ENCODE measurements around the gene SNTB2. TPM values are rescaled to one million over a fixed set of nuclear protein-coding genes. Genes with fewer than 3 reads are reported as not detected.

The SNTB2 gene
- total and polyA plus RNA-seq, 9 of the 15 experiments (the other 6 are each of a cell fraction or from before 2014, with no cell fraction given) = 1.2 to 13.7 (median 5.7) TPM

DNA sequence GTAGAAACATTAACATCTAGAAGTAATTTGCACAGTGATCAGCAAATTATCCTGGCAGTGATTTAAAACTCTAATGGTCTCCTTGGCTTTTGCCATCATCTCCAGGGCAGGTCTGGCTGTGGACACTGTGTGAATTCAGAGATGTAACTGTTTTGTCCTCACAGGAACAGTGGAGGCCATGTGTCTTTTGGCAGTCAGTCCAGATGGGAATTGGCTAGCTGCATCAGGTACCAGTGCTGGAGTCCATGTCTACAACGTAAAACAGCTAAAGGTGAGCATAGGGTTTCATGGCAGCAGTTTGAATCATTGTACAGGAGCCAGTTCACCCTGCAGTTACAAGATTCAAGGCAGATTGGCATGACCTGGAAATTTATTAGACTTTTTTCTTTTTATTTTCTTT is 26.8 kb upstream of the SNTB2 start (continued):
- TF ChIP-seq, protein P1, sequence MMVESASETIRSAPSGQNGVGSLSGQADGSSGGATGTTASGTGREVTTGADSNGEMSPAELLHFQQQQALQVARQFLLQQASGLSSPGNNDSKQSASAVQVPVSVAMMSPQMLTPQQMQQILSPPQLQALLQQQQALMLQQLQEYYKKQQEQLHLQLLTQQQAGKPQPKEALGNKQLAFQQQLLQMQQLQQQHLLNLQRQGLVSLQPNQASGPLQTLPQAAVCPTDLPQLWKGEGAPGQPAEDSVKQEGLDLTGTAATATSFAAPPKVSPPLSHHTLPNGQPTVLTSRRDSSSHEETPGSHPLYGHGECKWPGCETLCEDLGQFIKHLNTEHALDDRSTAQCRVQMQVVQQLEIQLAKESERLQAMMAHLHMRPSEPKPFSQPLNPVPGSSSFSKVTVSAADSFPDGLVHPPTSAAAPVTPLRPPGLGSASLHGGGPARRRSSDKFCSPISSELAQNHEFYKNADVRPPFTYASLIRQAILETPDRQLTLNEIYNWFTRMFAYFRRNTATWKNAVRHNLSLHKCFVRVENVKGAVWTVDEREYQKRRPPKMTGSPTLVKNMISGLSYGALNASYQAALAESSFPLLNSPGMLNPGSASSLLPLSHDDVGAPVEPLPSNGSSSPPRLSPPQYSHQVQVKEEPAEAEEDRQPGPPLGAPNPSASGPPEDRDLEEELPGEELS (CRISPR knock-in tag; IDR thresholded peaks at IDR 0.05; ENCODE audit: borderline replicate concordance) = no peak

DNA sequence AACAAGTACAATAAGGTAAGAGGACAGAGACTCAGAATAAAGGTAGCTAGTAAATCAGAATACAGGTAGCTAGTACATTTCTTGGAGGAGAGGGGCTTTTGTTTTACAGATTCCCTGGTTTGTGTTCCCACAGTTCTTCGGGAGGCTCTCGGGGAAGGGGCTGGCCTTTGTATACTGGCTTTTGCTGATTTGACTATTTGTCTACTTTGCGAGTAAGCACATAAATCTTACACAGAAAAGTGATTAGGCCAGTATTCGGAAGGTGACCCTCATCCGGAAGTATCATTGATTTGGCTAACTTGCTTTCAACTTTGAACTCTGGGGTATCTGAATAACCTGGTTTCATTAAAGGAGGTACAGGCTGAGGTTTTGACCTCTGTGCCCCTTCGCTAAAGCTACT is 21.4 kb upstream of the SNTB2 start:
- DNase-seq (ENCODE audit: extremely low read depth in 1 of 4, low spot score in 3 of 4) (no peak), FAIRE-seq (no peak), ATAC-seq (no peak)
- Histone ChIP-seq H3K4me3 (no peak overlapping the region), H3K4me2 (ENCODE audit: insufficient read depth, low read length) (no peak overlapping the region), H3K27me3 (ENCODE audit: control insufficient read depth in 2 of 2, insufficient read depth in 2 of 2, low read length in 2 of 2) (no peaks in the 10 kb centered on the region), H3K9ac (ENCODE audit: insufficient read depth in 1 of 2, low read depth in 2 of 2, low read length in 2 of 2) (no peak overlapping the region), H3K79me2 (ENCODE audit: control insufficient read depth, insufficient read depth, low read length) (no peaks in the 10 kb centered on the region), H4K20me1 (replicated peaks; ENCODE audit: control insufficient read depth, insufficient read depth, low read length) (no peaks in the 10 kb centered on the region; the same call in none of the 2 replicates), H3K9me1 (ENCODE audit: control insufficient read depth, insufficient read depth, low read length) (no peaks in the 10 kb centered on the region), H3K36me3 (ENCODE audit: control insufficient read depth, insufficient read depth, low read length) (peaks cover 91% of the 10 kb centered on the region), H3K9me3 (replicated peaks; ENCODE audit: control insufficient read depth, insufficient read depth, low read depth, low read length) (no peaks in the 10 kb centered on the region), H3K27ac (ENCODE audit: extremely low read depth, low read depth, low read length) (no peak overlapping the region), H3K4me1 (replicated peaks in 1 of 2; ENCODE audit: control insufficient read depth in 2 of 2, insufficient read depth in 2 of 2, low read length in 2 of 2) (no peaks in the 10 kb centered on the region), H2AFZ (ENCODE audit: low read depth, low read length) (no peak overlapping the region)
- TF ChIP-seq CXXC5 (CRISPR knock-in tag; IDR thresholded peaks at IDR 0.05) (no peak), ZNF316 (IDR thresholded peaks at IDR 0.05) (peak; percentile 32; the same call in 1 of the 2 replicates)
- no TSS peak for BruUV-seq (replicated peaks)
- ChIA-PET POLR2A (interaction anchor here (0.6 to 2.0 kb wide), 4 partner anchors 10 to 1134 kb away, joined by 4 read pairs; no protein-coding TSS in a partner anchor), CTCF (ENCODE audit: low intra/inter-chr PET ratio) (no interaction called here)
- intact Hi-C loops (cut with micrococcal nuclease) = no loop called here
- in situ Hi-C loops (cut with MboI) = no loop called here
- WGBS (ENCODE audit: insufficient coverage, low coverage, missing lambda C conversion rate) = 89% methylated on average over 6 of the region's 6 CpGs

Measured in K562 (cell line).